HEK293 (cell line): ENCODE measurements around the gene SAE1.

ENCODE experiments used
- AEBP2 ChIP-seq: fragments of 450-650 bp; formaldehyde crosslinking; IDR thresholded peaks from 2 replicates; pipeline ENCODE4 v1.5.1; 2016; ENCODE audit warnings: missing biosample characterization, missing genetic modification characterization, borderline replicate concordance
- BCL11B ChIP-seq: fragments of 450-650 bp; formaldehyde crosslinking; IDR thresholded peaks from 2 replicates; pipeline ENCODE4 v1.5.1; 2016; ENCODE audit warnings: low read depth, missing biosample characterization, missing genetic modification characterization
- EGR2 ChIP-seq: fragments of 450-650 bp; formaldehyde crosslinking; IDR thresholded peaks from 2 replicates; pipeline ENCODE4 v1.5.1; 2016; ENCODE audit warnings: low read depth, missing biosample characterization, missing genetic modification characterization
- KLF7 ChIP-seq: fragments of 450-650 bp; formaldehyde crosslinking; IDR thresholded peaks from 2 replicates; pipeline ENCODE4 v1.5.1; 2016; ENCODE audit warnings: missing biosample characterization, missing genetic modification characterization, borderline replicate concordance
- MYNN ChIP-seq: fragments of 450-650 bp; formaldehyde crosslinking; IDR thresholded peaks from 2 replicates; pipeline ENCODE4 v1.5.1; 2016; ENCODE audit warnings: missing biosample characterization, missing genetic modification characterization, borderline replicate concordance
- PRDM2 ChIP-seq: fragments of 450-650 bp; formaldehyde crosslinking; IDR thresholded peaks from 2 replicates; pipeline ENCODE4 v1.5.1; 2016; ENCODE audit warnings: missing biosample characterization, missing genetic modification characterization, borderline replicate concordance
- SP2 ChIP-seq: fragments of 450-650 bp; formaldehyde crosslinking; IDR thresholded peaks from 2 replicates; pipeline ENCODE4 v1.5.1; 2016; ENCODE audit warnings: missing biosample characterization, missing genetic modification characterization
- WT1 ChIP-seq: fragments of 450-650 bp; formaldehyde crosslinking; IDR thresholded peaks from 2 replicates; pipeline ENCODE4 v1.5.1; 2016; ENCODE audit warnings: missing biosample characterization, missing genetic modification characterization
- ZBTB1 ChIP-seq: fragments of 450-650 bp; formaldehyde crosslinking; IDR thresholded peaks from 2 replicates; pipeline ENCODE4 v1.5.1; 2016; ENCODE audit warnings: missing biosample characterization, missing genetic modification characterization
- ZBTB17 ChIP-seq: fragments of 450-650 bp; formaldehyde crosslinking; IDR thresholded peaks from 2 replicates; pipeline ENCODE4 v1.5.1; 2016; ENCODE audit warnings: missing biosample characterization, missing genetic modification characterization
- ZBTB26 ChIP-seq: fragments of 450-650 bp; formaldehyde crosslinking; optimal IDR thresholded peaks from 2 replicates; pipeline ENCODE3; 2016; ENCODE audit warnings: missing biosample characterization, mild to moderate bottlenecking, missing genetic modification characterization
- ZBTB48 ChIP-seq: fragments of 450-650 bp; formaldehyde crosslinking; IDR thresholded peaks from 2 replicates; pipeline ENCODE4 v1.5.1; 2016; ENCODE audit warnings: missing biosample characterization, missing genetic modification characterization
- ZBTB6 ChIP-seq: fragments of 450-650 bp; formaldehyde crosslinking; IDR thresholded peaks from 2 replicates; pipeline ENCODE4 v1.5.1; 2017; ENCODE audit warnings: missing biosample characterization, missing genetic modification characterization
- ZNF169 ChIP-seq: fragments of 450-650 bp; formaldehyde crosslinking; IDR thresholded peaks from 2 replicates; pipeline ENCODE4 v1.5.1; 2016; ENCODE audit warnings: missing biosample characterization, missing genetic modification characterization
- ZNF221 ChIP-seq: fragments of 450-650 bp; formaldehyde crosslinking; IDR thresholded peaks from 2 replicates; pipeline ENCODE4 v1.5.1; 2017; ENCODE audit warnings: missing biosample characterization, missing genetic modification characterization, borderline replicate concordance
- ZNF274 ChIP-seq, 2 experiments: fragments of 200-500 bp in 1 of 2; fragments of 450-650 bp in 1 of 2; sonication (Bioruptor generic) in 1 of 2; formaldehyde crosslinking in 1 of 2; IDR thresholded peaks; 2 replicates each; pipeline versions ENCODE4 v1.5.1 to v1.6.1; 2014 to 2016; ENCODE audit warnings: borderline replicate concordance in 1 of 2, inconsistent platforms in 1 of 2, low read length in 1 of 2, missing biosample characterization in 1 of 2, missing genetic modification characterization in 1 of 2
- ZNF404 ChIP-seq: fragments of 450-650 bp; formaldehyde crosslinking; IDR thresholded peaks from 2 replicates; pipeline ENCODE4 v1.5.1; 2017; ENCODE audit warnings: missing biosample characterization, missing genetic modification characterization
- ZNF560 ChIP-seq: fragments of 450-650 bp; formaldehyde crosslinking; IDR thresholded peaks from 2 replicates; pipeline ENCODE4 v1.5.1; 2017; ENCODE audit warnings: missing biosample characterization, missing genetic modification characterization, borderline replicate concordance
- ZNF571 ChIP-seq: fragments of 450-650 bp; formaldehyde crosslinking; IDR thresholded peaks from 2 replicates; pipeline ENCODE4 v1.5.0; 2017; ENCODE audit warnings: missing biosample characterization, missing genetic modification characterization
- ZNF600 ChIP-seq: fragments of 450-650 bp; formaldehyde crosslinking; IDR thresholded peaks from 2 replicates; pipeline ENCODE4 v1.5.1; 2016; ENCODE audit warnings: missing biosample characterization, missing genetic modification characterization
- ZNF621 ChIP-seq: fragments of 450-650 bp; formaldehyde crosslinking; IDR thresholded peaks from 2 replicates; pipeline ENCODE4 v1.5.1; 2017; ENCODE audit warnings: missing biosample characterization, missing genetic modification characterization
- ZNF624 ChIP-seq: fragments of 450-650 bp; formaldehyde crosslinking; IDR thresholded peaks from 2 replicates; pipeline ENCODE4 v1.5.1; 2017; ENCODE audit warnings: missing biosample characterization, missing genetic modification characterization
- ZNF707 ChIP-seq: fragments of 450-650 bp; formaldehyde crosslinking; IDR thresholded peaks from 2 replicates; pipeline ENCODE4 v1.5.1; 2016; ENCODE audit warnings: missing biosample characterization, missing genetic modification characterization
- ZNF747 ChIP-seq: fragments of 450-650 bp; formaldehyde crosslinking; IDR thresholded peaks from 2 replicates; pipeline ENCODE4 v1.5.1; 2016; ENCODE audit warnings: missing biosample characterization, missing genetic modification characterization
- ZNF76 ChIP-seq: fragments of 450-650 bp; formaldehyde crosslinking; IDR thresholded peaks from 2 replicates; pipeline ENCODE4; 2016; ENCODE audit warnings: low read depth, missing biosample characterization, missing genetic modification characterization, borderline replicate concordance
- ZNF785 ChIP-seq: fragments of 450-650 bp; formaldehyde crosslinking; IDR thresholded peaks from 2 replicates; pipeline ENCODE4 v1.5.1; 2016; ENCODE audit warnings: missing biosample characterization, missing genetic modification characterization
- ZSCAN18 ChIP-seq: fragments of 450-650 bp; formaldehyde crosslinking; IDR thresholded peaks from 2 replicates; pipeline ENCODE4 v1.5.1; 2016; ENCODE audit warnings: missing biosample characterization, missing genetic modification characterization
- ZSCAN23 ChIP-seq: fragments of 450-650 bp; formaldehyde crosslinking; IDR thresholded peaks from 2 replicates; pipeline ENCODE4 v1.5.1; 2016; ENCODE audit warnings: missing biosample characterization, missing genetic modification characterization
- ZXDB ChIP-seq: fragments of 450-650 bp; formaldehyde crosslinking; IDR thresholded peaks from 2 replicates; pipeline ENCODE4 v1.5.1; 2016; ENCODE audit warnings: missing biosample characterization, missing genetic modification characterization

SAE1 gene

GRCh38 chr19:47255879-47256692 lies 125.5 kb downstream of the SAE1 start, which contains the start of gene CCDC9 (continued):
- TF ChIP-seq ZBTB6 (tag by site-specific recombination), result peak; percentile 82
- TF ChIP-seq EGR2, result no peak; the same call in 1 of the 2 replicates
- TF ChIP-seq ZSCAN23, result no peak
- TF ChIP-seq ZNF560 (tag by site-specific recombination), result no peak
- TF ChIP-seq ZNF76, result 0 out of 2 replicates have a peak, but pooled peaks have one; percentile 51
- TF ChIP-seq WT1 (tag by site-specific recombination), result no peak
- TF ChIP-seq ZNF274 (IDR thresholded peaks at IDR 0.05; ENCODE audit: low read length), result no peak
- TF ChIP-seq ZNF274 (tag by site-specific recombination; IDR thresholded peaks at IDR 0.05; ENCODE audit: borderline replicate concordance), result no peak
- peak; percentile 84 for TF ChIP-seq ZBTB17 (tag by site-specific recombination)
- no peak for TF ChIP-seq ZSCAN18 (tag by site-specific recombination)
- no peak for TF ChIP-seq KLF7 (tag by site-specific recombination)
- no peak for TF ChIP-seq ZNF785 (tag by site-specific recombination)
- peak; percentile 99 for TF ChIP-seq ZXDB (tag by site-specific recombination)
- TF ChIP-seq SP2, result peak; percentile 63
- no peak for TF ChIP-seq ZNF707 (tag by site-specific recombination)
- no peak for TF ChIP-seq ZNF221
- TF ChIP-seq ZBTB1 (tag by site-specific recombination), result no peak
- TF ChIP-seq PRDM2 (tag by site-specific recombination), result no peak
- TF ChIP-seq ZBTB26 (tag by site-specific recombination), result peak; percentile 82
- peak; percentile 44; the same call in 1 of the 2 replicates for TF ChIP-seq BCL11B (tag by site-specific recombination)
- no peak for TF ChIP-seq AEBP2
- no peak for TF ChIP-seq ZNF169
- no peak for TF ChIP-seq MYNN (tag by site-specific recombination)
- no peak for TF ChIP-seq ZNF621 (tag by site-specific recombination)
- TF ChIP-seq ZBTB48 (tag by site-specific recombination), result no peak
- no peak for TF ChIP-seq ZNF600 (tag by site-specific recombination)
- no peak for TF ChIP-seq ZNF747 (tag by site-specific recombination)
- TF ChIP-seq ZNF404 (tag by site-specific recombination), result no peak
- TF ChIP-seq ZNF571, result no peak
- no peak for TF ChIP-seq ZNF624
